Kidney epithelial cell (primary cell): ENCODE data around the gene FOXI2. TPM values are rescaled to one million over a fixed set of nuclear protein-coding genes. Genes with fewer than 3 reads are reported as not detected.

Experiments
- DNase-seq: peaks from one replicate; pipeline ENCODE4 v3.0.0-alpha.2; 2010; ENCODE audit warnings: low read depth
- H3K27me3 ChIP-seq: 2 replicates; pipeline ENCODE4 v1.6.0; 2011; ENCODE audit warnings: low read length; ENCODE audit not compliant: control insufficient read depth, insufficient read depth
- H3K36me3 ChIP-seq: 2 replicates; pipeline ENCODE4 v1.5.1; 2011; ENCODE audit warnings: low read length; ENCODE audit not compliant: control insufficient read depth, insufficient read depth
- H3K4me3 ChIP-seq: 2 replicates; pipeline ENCODE4 v1.5.1; 2011; ENCODE audit warnings: low read depth, mild to moderate bottlenecking, control low read depth, low read length
- CTCF ChIP-seq: IDR thresholded peaks from 2 replicates; pipeline ENCODE4 v1.5.1; 2011; ENCODE audit warnings: mild to moderate bottlenecking, moderate library complexity, low read length, control low read depth, inconsistent platforms; ENCODE audit not compliant: insufficient read depth, poor library complexity, severe bottlenecking
- total RNA-seq: library from RNA; depleted of rRNA; stranded (reverse); fragments of >200 nt; gene quantifications from 2 replicates; pipeline ENCODE4 v1.2.3, GENCODE V29; 2015

The FOXI2 gene
- total RNA-seq, 1 donor from 2014 or later: 0.21 TPM

- no peak overlapping the region for H3K4me3 ChIP-seq
- H3K36me3 ChIP-seq: no peaks in the 10 kb centered on the region
- DNase-seq: no peak
- H3K27me3 ChIP-seq: peaks cover 47% of the 10 kb centered on the region
- no peak for TF ChIP-seq CTCF
Measured at GRCh38 chr10:127738512-127739424, 1.8 kb downstream of the FOXI2 start.

GRCh38 chr10:127739908-127740307 is 2.9 kb downstream of the FOXI2 start:
- Histone ChIP-seq H3K36me3 (no peaks in the 10 kb centered on the region), H3K4me3 (no peak overlapping the region), H3K27me3 (peaks cover 46% of the 10 kb centered on the region)
- no peak for DNase-seq
- TF ChIP-seq CTCF: no peak

- no peak for DNase-seq
- no peak for TF ChIP-seq CTCF
- H3K27me3 ChIP-seq: peaks cover 40% of the 10 kb centered on the region
Measured at GRCh38 chr10:127740596-127740995, 3.6 kb downstream of the FOXI2 start.

GRCh38 chr10:127743205-127743604 is 6.2 kb downstream of the FOXI2 start:
- no peak for DNase-seq
- TF ChIP-seq CTCF: no peak
- H3K4me3 ChIP-seq: no peak overlapping the region
- H3K27me3 ChIP-seq: peaks cover 14% of the 10 kb centered on the region
- no peaks in the 10 kb centered on the region for H3K36me3 ChIP-seq

More at GRCh38 chr10:127740596-127740995, 3.6 kb downstream of the FOXI2 start:
- Histone ChIP-seq H3K4me3 (no peak overlapping the region), H3K36me3 (no peaks in the 10 kb centered on the region)

- Histone ChIP-seq H3K4me3 (no peak overlapping the region), H3K36me3 (no peaks in the 10 kb centered on the region), H3K27me3 (no peaks in the 10 kb centered on the region)
- no peak for DNase-seq
- no peak for TF ChIP-seq CTCF
Measured at GRCh38 chr10:127744956-127745355, 8.0 kb downstream of the FOXI2 start.
